H1 (cell line): Measurements from ENCODE around the gene OR6C4. TPM values are rescaled to one million over a fixed set of nuclear protein-coding genes. Genes with fewer than 3 reads are reported as not detected.
"Not testable (repeated sequence)": the region's sequence is repeated elsewhere in the genome, so short reads cannot be mapped to it uniquely, and the experiment has no call there.

ENCODE experiments used
- CTCF ChIA-PET: fragments of 300-600 bp; sonication (Branson Sonifier 250); formaldehyde crosslinking; loops from one replicate; lab custom pipeline; 2021; ENCODE audit not compliant: partially characterized antibody; lab: Charles Lee
- POLR2A ChIA-PET: fragments of 300-600 bp; sonication (Branson Sonifier 250); formaldehyde crosslinking; loops from one replicate; lab custom pipeline; 2021; ENCODE audit warnings: inconsistent platforms; ENCODE audit not compliant: partially characterized antibody; lab: Charles Lee
- DNase-seq, 2 experiments: peaks; one replicate each; pipeline versions ENCODE4 v3.0.0 to v3.0.0-alpha.2; 2010 to 2022; ENCODE audit warnings: low spot score in 2 of 2, low read depth in 1 of 2, mixed read lengths in 1 of 2
- FAIRE-seq: peaks from 2 replicates; lab custom pipeline; 2011; peaks lifted over from hg19 to GRCh38; lab: Jason Lieb, UNC
- H2AFZ ChIP-seq: 2 replicates; pipeline ENCODE4 v1.8.1; 2012; ENCODE audit warnings: low read length, inconsistent platforms
- H2AK5ac ChIP-seq: 2 replicates; pipeline ENCODE4 v1.6.1; 2013; ENCODE audit warnings: low read depth, low read length
- H2BK120ac ChIP-seq: replicated peaks from 2 replicates; pipeline ENCODE3; 2013; ENCODE audit warnings: low read depth, low read length, inconsistent platforms
- H2BK12ac ChIP-seq: 2 replicates; pipeline ENCODE4 v1.6.1; 2013; ENCODE audit warnings: low read depth, low read length
- H2BK15ac ChIP-seq: 2 replicates; pipeline ENCODE4 v1.6.1; 2013; ENCODE audit warnings: low read length
- H2BK20ac ChIP-seq: 2 replicates; pipeline ENCODE4 v1.6.1; 2013; ENCODE audit warnings: low read length
- H2BK5ac ChIP-seq: 2 replicates; pipeline ENCODE4 v1.6.1; 2013; ENCODE audit warnings: low read depth, low read length
- H3K14ac ChIP-seq: 2 replicates; pipeline ENCODE4 v1.6.1; 2013; ENCODE audit warnings: inconsistent platforms; ENCODE audit not compliant: insufficient read length
- H3K18ac ChIP-seq: 2 replicates; pipeline ENCODE4 v1.6.1; 2013; ENCODE audit warnings: low read length; ENCODE audit errors: extremely low read depth
- H3K23ac ChIP-seq: 2 replicates; pipeline ENCODE4 v1.6.1; 2013; ENCODE audit warnings: inconsistent platforms; ENCODE audit not compliant: insufficient read length
- H3K23me2 ChIP-seq: 2 replicates; pipeline ENCODE4 v1.6.1; 2013; ENCODE audit warnings: low read depth, low read length
- H3K27ac ChIP-seq: 2 replicates; pipeline ENCODE4 v1.6.1; 2011; ENCODE audit warnings: low read depth, low read length, inconsistent platforms
- H3K27me3 ChIP-seq, 4 experiments: replicated peaks in 1 of 4; 1 replicate in 1 of 4; 2 replicates in 3 of 4; pipeline versions ENCODE4 v1.6.1 to v1.8.1; 2011 to 2013; ENCODE audit warnings: low read length in 3 of 4, mild to moderate bottlenecking in 3 of 4, inconsistent platforms in 2 of 4, mixed read lengths in 2 of 4, moderate library complexity in 1 of 4; ENCODE audit not compliant: control insufficient read depth in 3 of 4, insufficient read depth in 3 of 4; ENCODE audit errors: extremely low read depth in 1 of 4
- H3K36me3 ChIP-seq, 4 experiments: 2 replicates each; pipeline versions ENCODE4 v1.6.1 to v1.8.1; 2011 to 2013; ENCODE audit warnings: mild to moderate bottlenecking in 4 of 4, low read length in 3 of 4, moderate library complexity in 2 of 4, control low read depth in 1 of 4, inconsistent platforms in 1 of 4; ENCODE audit not compliant: insufficient read depth in 4 of 4, control insufficient read depth in 2 of 4
- H3K4ac ChIP-seq: replicated peaks from 2 replicates; pipeline ENCODE3; 2013; ENCODE audit warnings: low read length, low read depth, mixed read lengths, inconsistent platforms; ENCODE audit not compliant: insufficient read length
- H3K4me1 ChIP-seq, 4 experiments: replicated peaks in 1 of 4; 1 replicate in 1 of 4; 2 replicates in 3 of 4; pipeline versions ENCODE4 v1.6.1 to v1.8.1; 2011 to 2013; ENCODE audit warnings: low read length in 3 of 4, inconsistent platforms in 2 of 4, mixed read lengths in 1 of 4; ENCODE audit not compliant: insufficient read depth in 4 of 4, control insufficient read depth in 3 of 4
- H3K4me2 ChIP-seq, 2 experiments: 2 replicates each; pipeline versions ENCODE4 v1.6.1 to v1.8.1; 2011 to 2013; ENCODE audit warnings: low read depth in 2 of 2, low read length in 2 of 2, control low read depth in 1 of 2, inconsistent platforms in 1 of 2, mild to moderate bottlenecking in 1 of 2; ENCODE audit not compliant: insufficient read depth in 1 of 2
- H3K4me3 ChIP-seq, 4 experiments: fragments of 200-600, 300-600 bp in 1 of 4; sonication (generic), shearing (Covaris generic), sonication (Bioruptor Twin) in 1 of 4; 2 replicates each; pipeline versions ENCODE4 v1.5.1 to v1.8.1; 2011 to 2016; ENCODE audit warnings: low read length in 4 of 4, low read depth in 3 of 4, control low read depth in 2 of 4, inconsistent platforms in 2 of 4, mild to moderate bottlenecking in 2 of 4, mixed read lengths in 1 of 4, moderate library complexity in 1 of 4; ENCODE audit not compliant: insufficient read depth in 2 of 4; ENCODE audit errors: extremely low read depth in 1 of 4
- H3K56ac ChIP-seq: replicated peaks from 2 replicates; pipeline ENCODE3; 2013; ENCODE audit warnings: low read depth, mild to moderate bottlenecking, mixed read lengths, low read length, inconsistent platforms; ENCODE audit not compliant: insufficient read length
- H3K79me1 ChIP-seq: 2 replicates; pipeline ENCODE4 v1.6.1; 2013; ENCODE audit warnings: low read depth, low read length, control low read depth
- H3K79me2 ChIP-seq, 2 experiments: 2 replicates each; pipeline versions ENCODE4 v1.6.1 to v1.8.1; 2012 to 2013; ENCODE audit warnings: low read length in 2 of 2, mild to moderate bottlenecking in 2 of 2, inconsistent platforms in 1 of 2; ENCODE audit not compliant: insufficient read depth in 2 of 2, control insufficient read depth in 1 of 2
- H3K9ac ChIP-seq, 4 experiments: replicated peaks in 1 of 4; 1 replicate in 1 of 4; 2 replicates in 3 of 4; pipeline versions ENCODE4 v1.6.1 to v1.8.1; 2011 to 2013; ENCODE audit warnings: low read depth in 3 of 4, low read length in 3 of 4, control low read depth in 2 of 4, mild to moderate bottlenecking in 2 of 4, moderate library complexity in 2 of 4, inconsistent platforms in 1 of 4; ENCODE audit errors: extremely low read depth in 1 of 4
- H3K9me3 ChIP-seq, 2 experiments: 2 replicates each; pipeline versions ENCODE4 v1.6.1 to v1.8.1; 2012 to 2013; ENCODE audit warnings: mild to moderate bottlenecking in 2 of 2, moderate library complexity in 2 of 2, control low read depth in 1 of 2, inconsistent platforms in 1 of 2, low read depth in 1 of 2, low read length in 1 of 2, mixed read lengths in 1 of 2; ENCODE audit not compliant: insufficient read depth in 2 of 2
- H4K20me1 ChIP-seq, 2 experiments: replicated peaks in 1 of 2; 2 replicates each; pipeline versions ENCODE3 to v1.8.1; 2011 to 2013; ENCODE audit warnings: inconsistent platforms in 2 of 2, low read length in 2 of 2, mild to moderate bottlenecking in 1 of 2; ENCODE audit not compliant: insufficient read depth in 2 of 2, control insufficient read depth in 1 of 2
- H4K5ac ChIP-seq: 2 replicates; pipeline ENCODE4 v1.6.1; 2013; ENCODE audit warnings: low read length, low read depth, mixed read lengths, inconsistent platforms; ENCODE audit not compliant: insufficient read length
- H4K8ac ChIP-seq: 2 replicates; pipeline ENCODE4 v1.8.0; 2013; ENCODE audit warnings: mild to moderate bottlenecking, moderate library complexity, low read length, inconsistent platforms; ENCODE audit not compliant: insufficient read depth; ENCODE audit errors: extremely low read depth
- H4K91ac ChIP-seq: replicated peaks from 2 replicates; pipeline ENCODE3; 2013; ENCODE audit warnings: low read length, mixed read lengths, inconsistent platforms; ENCODE audit not compliant: insufficient read length
- WGBS, 2 experiments: shearing (Covaris generic) in 1 of 2; methylation state at CpG; one replicate each; pipeline versions ENCODE4 v1.1.6 to v1.1.7; 2013 to 2015; ENCODE audit warnings: low lambda C conversion rate in 2 of 2, mixed read lengths in 2 of 2, inconsistent platforms in 1 of 2, low coverage in 1 of 2, missing lambda C conversion rate in 1 of 2; ENCODE audit not compliant: insufficient replicate concordance in 2 of 2, insufficient coverage in 1 of 2, insufficient read length in 1 of 2; ENCODE audit errors: extremely low coverage in 1 of 2, missing lambda C conversion rate in 1 of 2; 5-methylcytosine and 5-hydroxymethylcytosine counted together
- polyA plus RNA-seq, 7 experiments: library from polyadenylated mRNA; depleted of rRNA in 3 of 7; stranded (reverse) in 5 of 7; unstranded in 2 of 7; fragments of >200 nt in 5 of 7; fragments of 200-250 nt in 2 of 7; gene quantifications; 1 replicate in 5 of 7; 2 replicates in 1 of 7; 4 replicates in 1 of 7; pipeline versions ENCODE4 v1.2.1 to v1.2.3, GENCODE V29; 2011 to 2013; ENCODE audit warnings: missing spikeins in 2 of 7, mixed read lengths in 2 of 7
- total RNA-seq: library from RNA; stranded (reverse); fragmentation: NEBNext Ultra II Directional; extraction: Animal tissue kit (Norgen Biotek cat#: 25700); gene quantifications from 2 replicates; pipeline ENCODE4 v1.2.1, GENCODE V29; 2021

The OR6C4 gene
- total and polyA plus RNA-seq, 2 of the 8 experiments (the other 6 are each of a cell fraction or from before 2014, with no cell fraction given), result not detected

GRCh38 chr12:55548235-55548634, 1.2 kb upstream of the OR6C4 start:
- H3K4me1 ChIP-seq, H4K8ac ChIP-seq, DNase-seq, CTCF ChIA-PET, H2BK20ac ChIP-seq, H2BK120ac ChIP-seq, H3K27me3 ChIP-seq, H2BK12ac ChIP-seq, H3K9ac ChIP-seq, H4K5ac ChIP-seq, H4K20me1 ChIP-seq, H2AK5ac ChIP-seq, H3K4me3 ChIP-seq, H3K23me2 ChIP-seq, H4K91ac ChIP-seq, H3K18ac ChIP-seq, H2AFZ ChIP-seq, H3K27ac ChIP-seq, H3K9me3 ChIP-seq, H3K4ac ChIP-seq, FAIRE-seq, H3K79me1 ChIP-seq, H3K79me2 ChIP-seq, H2BK5ac ChIP-seq, POLR2A ChIA-PET, H2BK15ac ChIP-seq, H3K56ac ChIP-seq, H3K4me2 ChIP-seq, H3K36me3 ChIP-seq, H3K23ac ChIP-seq, H3K14ac ChIP-seq: not testable (repeated sequence)
- 62% methylated on average over 2 of the region's 2 CpGs; no CpG with 5 or more reads in 1 of the 2 experiments for WGBS, 2 experiments
